ENCODE results near the gene GGT5.
"Not testable (repeated sequence)": the region's sequence is repeated elsewhere in the genome, so short reads cannot be mapped to it uniquely, and the experiment has no call there.

GGT5 gene, protein sequence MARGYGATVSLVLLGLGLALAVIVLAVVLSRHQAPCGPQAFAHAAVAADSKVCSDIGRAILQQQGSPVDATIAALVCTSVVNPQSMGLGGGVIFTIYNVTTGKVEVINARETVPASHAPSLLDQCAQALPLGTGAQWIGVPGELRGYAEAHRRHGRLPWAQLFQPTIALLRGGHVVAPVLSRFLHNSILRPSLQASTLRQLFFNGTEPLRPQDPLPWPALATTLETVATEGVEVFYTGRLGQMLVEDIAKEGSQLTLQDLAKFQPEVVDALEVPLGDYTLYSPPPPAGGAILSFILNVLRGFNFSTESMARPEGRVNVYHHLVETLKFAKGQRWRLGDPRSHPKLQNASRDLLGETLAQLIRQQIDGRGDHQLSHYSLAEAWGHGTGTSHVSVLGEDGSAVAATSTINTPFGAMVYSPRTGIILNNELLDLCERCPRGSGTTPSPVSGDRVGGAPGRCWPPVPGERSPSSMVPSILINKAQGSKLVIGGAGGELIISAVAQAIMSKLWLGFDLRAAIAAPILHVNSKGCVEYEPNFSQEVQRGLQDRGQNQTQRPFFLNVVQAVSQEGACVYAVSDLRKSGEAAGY

DNA sequence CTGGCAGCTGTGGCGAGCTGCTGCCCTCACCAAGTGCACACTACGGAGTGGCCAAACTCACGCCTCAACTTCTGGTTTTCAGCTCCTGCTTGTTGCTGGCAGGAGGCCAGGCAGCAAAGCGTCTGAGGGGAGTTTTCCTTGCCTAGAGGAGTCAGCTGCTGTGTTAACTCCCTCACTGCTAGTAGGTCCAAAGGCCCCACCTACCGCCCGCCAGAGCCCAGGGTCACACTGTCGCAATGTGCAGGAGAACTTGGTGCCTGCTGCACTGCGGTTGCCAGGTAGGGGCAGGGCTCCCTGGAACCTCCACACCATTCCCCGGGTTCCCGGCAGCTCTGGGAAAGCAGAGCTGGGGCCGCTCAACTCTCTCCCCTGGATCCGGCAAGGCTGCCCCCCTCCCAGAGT is at the start of gene GGT5:
Gene GGT5 (minus strand): TSS at position 53 of the 402 bp plus-strand sequence. CDS start 357 bp downstream, outside the sequence.
- DNase-seq (ENCODE audit: low read depth in 2 of 2, low spot score in 1 of 2) = not testable (repeated sequence)

DNA sequence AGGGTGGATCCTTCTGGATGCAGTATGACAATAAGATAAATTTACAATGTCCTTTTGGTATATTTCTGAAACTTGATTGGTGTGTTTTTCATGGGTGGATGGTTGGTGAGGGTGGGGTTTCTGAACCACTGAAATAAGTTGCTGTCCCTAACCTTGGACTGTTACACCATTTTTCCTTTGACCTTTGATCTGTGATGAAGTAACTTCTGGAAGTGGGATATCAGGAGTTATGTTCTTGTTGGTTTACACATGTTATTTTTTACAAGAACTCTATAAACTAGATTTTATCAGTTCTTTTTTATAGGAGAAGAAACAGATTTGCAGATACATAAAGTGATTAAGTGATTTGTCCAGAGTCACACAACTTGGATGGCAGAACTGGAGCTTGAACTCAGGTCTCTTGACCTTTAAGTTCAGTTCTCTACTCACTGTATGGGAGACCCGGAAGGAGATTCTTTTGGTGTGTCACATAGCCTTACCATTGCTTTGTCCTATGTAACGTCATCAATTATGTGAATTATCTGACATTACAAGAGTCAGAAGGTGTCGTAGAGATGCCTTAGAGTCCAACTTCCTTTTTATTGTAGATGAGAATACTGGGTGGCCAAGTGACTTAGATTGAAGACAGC is 47.4 kb upstream of the GGT5 start:
- not testable (repeated sequence) for DNase-seq (ENCODE audit: low read depth in 2 of 2, low spot score in 1 of 2)

DNA sequence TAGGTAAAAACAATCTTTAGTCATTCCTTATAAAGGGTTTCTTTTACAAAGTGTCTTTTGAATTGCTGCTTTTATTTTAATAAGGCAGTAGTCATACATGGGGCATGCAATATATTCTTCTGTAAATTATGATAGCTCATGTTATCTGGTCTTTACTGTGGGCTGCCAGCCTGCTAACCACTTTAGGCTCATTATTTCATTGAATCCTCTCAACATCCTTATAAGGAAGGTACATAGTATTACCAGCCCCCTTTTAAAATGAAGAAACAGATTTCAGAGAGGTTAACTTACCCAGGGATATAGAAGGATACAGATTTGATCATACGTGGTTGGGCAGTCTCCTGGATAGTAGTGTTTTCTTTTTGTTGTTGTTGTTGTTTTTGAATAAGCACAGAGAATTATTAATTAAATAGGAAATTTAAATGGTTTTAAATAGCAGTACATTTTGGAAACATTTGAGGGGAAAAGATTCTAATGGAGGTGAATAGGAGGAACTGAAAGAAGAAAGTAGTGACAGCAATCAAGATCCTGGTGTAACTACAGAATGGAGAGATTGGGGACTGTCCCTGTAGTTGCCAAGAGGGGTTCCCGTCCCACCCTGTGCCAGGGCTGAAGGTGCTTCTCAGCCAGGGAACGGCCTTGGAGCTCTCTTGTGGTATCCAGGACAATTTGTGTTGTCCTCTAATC is 46.8 kb upstream of the GGT5 start:
- DNase-seq (ENCODE audit: low read depth in 2 of 2, low spot score in 1 of 2) = no peak

DNA sequence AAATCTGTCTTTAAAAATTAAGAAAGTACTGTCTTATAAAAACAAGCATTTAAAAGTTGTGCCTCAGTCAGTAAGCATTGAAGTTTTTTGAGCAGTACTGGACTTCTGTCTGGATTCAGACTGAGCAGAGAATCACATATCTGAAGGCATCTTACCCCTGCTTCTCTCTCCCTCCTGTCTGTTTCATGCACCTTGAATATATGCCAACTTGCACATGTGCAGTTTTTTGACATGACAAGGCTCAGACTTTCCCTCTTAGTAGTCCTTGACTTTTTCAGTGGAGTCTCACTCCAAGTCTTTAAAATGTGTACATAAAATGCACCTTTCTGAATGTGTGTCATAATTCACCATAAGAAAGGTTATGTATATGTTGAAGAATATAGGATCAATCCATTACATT is 45.6 kb upstream of the GGT5 start:
- no peak for DNase-seq (ENCODE audit: low read depth in 2 of 2, low spot score in 1 of 2)

DNA sequence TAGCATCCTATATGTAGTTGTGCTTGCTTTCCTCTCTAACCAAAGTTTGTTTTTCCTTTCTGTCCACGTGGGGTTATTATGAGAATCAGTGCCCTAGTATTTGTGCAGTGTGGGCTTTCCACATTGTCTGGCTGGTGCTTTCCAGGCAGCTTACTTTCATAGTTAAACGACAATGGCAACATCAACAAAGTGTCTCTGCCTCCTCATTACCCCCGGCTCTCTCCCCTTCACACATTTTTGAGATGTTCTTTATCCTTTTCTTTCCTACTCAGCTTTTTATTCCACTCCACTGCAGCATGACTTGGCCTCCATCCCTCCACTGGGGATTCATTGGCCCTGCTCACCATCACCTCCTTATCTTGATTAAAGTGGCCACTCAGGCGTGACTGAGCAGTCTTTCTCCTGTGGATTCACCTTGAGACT is 44.9 kb upstream of the GGT5 start:
- no peak for DNase-seq (ENCODE audit: low read depth in 2 of 2, low spot score in 1 of 2)

DNA sequence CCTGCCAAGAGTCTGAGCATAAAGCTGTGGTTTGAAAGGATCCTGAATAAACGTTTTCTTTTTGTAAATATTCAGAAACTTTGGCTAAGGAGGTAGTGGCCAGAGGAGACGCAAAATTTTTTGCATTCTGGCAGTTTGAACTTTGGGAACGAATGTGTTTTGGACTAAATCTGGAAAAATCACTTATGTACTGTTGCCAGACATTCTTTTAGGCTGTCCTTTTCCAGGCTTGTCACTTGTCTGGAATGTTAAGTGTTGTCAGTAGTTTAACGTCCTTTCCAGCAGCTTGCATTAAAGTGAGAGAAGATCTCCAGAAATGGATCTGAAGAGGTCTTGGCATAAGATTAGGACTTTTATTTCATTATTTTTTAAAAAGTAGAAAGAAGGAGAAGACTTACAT is 44.2 kb upstream of the GGT5 start:
- DNase-seq (ENCODE audit: low read depth in 2 of 2, low spot score in 1 of 2) = no peak

DNA sequence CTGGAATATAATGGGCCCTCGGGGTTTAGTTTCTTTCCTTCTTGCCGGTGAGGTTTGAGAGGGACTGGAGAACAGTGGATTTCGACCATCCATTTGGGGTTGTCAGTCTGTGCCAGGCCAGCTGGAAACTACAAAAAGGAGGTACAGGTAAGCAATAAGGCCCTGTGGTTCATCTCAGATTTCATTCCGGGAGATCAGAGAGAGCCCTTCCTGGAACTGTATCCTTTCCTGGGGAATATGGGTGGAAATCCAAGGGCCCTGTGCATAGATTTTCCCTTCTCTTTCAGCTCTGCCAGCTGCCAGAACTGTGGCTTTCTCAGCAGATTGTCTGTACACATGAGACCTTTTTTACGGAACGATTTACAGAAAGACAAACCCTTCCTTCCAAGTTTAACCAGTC is 42.9 kb upstream of the GGT5 start:
- not testable (repeated sequence) for DNase-seq (ENCODE audit: low read depth in 2 of 2, low spot score in 1 of 2)

DNA sequence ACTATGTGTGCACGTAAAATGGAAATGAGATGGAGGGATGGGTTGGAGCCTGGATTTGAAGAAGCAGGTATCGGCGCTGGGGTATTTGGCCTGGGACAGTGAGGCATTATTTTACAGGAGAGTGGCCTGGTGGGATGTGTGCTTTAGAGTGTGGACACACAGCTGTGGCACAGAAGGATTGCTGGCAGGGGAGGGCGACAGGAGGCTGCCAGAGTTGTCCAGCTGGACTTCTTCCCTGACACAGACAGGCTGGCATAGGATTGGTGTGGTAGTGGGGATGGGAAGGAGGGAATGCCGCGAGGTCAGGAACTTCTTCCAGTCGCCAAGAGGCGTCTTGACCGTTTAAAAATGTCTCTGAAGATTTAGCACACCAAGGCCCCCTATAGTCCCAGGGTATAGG is 42.3 kb upstream of the GGT5 start:
- not testable (repeated sequence) for DNase-seq (ENCODE audit: low read depth in 2 of 2, low spot score in 1 of 2)

DNA sequence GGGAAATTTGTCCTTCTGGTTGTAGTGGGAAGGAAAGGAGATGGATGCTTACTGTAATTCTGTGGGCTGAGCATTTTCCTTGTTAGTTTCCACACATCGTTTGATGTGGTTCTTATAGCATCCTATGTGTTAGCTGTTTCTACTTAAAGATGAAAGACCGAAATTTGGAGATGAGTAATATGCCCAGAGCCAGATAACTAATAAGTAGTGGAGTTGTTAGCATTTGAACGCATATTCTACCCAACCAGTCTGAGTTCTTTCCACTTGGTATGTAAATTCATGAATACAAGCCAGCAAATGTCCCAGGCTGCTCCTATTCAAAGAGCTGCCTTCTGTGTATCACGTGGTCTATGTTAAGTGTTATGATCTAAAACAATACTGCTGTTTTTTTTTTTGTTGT is 40.4 kb upstream of the GGT5 start:
- no peak for DNase-seq (ENCODE audit: low read depth in 2 of 2, low spot score in 1 of 2)

DNA sequence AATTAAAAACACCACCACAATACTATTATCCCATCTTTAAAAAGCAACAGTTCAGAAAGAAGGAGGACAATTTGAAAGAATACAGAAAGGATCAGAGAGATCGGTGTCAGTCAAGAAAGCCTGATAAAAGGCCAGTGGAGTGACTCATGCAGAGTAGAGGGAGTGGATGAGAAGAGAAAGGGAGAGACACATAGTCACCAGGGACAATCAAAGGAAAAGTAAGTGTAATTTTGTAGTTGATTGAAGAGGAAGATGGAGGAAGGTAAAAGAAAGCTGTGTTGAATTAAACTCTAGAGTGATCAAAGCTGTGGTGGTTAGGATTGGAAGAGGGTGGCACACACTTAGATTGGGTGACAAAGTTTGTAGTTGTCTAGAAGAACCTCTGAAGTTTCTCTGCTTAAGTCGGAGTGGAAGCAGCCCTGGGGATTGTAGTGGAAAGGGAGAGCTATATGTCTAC is 39.9 kb upstream of the GGT5 start:
- DNase-seq (ENCODE audit: low read depth in 2 of 2, low spot score in 1 of 2) = no peak

DNA sequence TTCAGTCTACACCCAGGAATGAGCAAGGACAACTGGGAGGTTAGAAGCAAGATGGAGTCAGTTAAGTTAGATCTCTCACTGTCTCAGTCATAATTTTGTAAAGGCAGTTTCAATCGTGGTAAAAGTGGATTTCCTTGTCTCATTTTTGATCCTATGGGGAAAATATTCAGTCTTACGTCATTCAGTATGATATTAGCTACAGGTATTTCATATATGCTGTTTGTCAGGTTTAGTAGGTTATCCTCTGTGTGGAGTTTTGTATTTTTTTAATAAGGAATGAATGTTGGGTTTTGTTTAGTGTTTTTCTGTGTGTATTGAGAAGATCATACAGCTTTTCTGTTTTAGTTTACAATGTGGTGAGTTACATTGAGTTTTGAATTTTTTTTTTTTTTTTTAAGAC is 37.5 kb upstream of the GGT5 start:
- no peak for DNase-seq (ENCODE audit: low read depth in 2 of 2, low spot score in 1 of 2)

DNA sequence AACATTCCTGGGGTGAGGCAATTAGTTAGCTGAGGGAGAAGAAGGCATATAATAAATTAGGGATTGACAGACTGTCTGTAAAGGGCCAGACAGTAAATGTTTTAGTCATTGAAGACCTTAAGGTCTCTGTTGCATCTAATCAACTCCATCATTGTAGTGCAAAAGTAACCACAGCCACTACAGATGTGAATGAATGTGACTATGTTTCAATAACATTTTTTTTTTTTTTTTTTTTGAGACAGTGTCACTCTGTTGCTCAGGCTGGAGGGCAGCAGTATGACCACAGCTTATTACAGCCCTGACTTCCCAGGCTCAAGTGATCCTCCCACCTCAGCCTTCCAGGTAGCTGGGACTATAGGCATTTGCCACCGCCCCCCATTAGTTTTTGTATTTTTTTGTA is 35.5 kb upstream of the GGT5 start:
- DNase-seq (ENCODE audit: low read depth in 2 of 2, low spot score in 1 of 2) = not testable (repeated sequence)

DNA sequence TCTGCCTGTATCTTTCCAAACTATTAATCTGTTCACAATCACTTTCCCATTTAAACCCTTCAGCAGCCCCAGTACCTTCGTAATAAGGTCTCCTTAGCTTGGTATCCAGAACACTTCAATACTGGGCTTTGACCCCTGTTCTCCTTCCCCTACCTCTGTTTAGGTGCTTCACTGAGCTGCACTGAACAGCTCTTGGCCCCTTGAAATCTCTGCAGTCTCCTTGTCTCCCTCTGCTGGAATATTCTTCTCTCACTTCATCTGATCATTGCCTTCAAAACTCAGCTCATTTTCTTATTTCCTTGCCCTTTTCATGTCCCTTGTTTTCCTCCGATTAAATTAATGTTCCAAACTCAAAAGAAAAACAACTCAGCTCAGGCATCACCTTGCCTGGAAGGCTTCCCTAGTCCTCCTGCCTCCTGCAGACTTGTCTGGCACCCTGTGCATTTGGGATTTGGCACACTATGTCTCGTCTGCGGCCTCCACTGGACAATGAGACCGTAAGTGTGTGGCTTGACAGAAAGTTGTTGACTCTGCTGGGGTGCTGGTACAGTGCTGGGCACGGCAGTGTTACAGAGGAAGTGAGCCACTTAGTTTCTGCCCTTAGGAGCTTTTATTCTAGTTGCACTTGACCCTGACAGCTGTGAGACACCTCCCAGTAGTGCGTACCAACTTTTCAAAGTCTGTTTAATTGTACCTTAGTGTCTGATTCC is 30.0 kb upstream of the GGT5 start:
- not testable (repeated sequence) for DNase-seq (ENCODE audit: low read depth in 2 of 2, low spot score in 1 of 2)

DNA sequence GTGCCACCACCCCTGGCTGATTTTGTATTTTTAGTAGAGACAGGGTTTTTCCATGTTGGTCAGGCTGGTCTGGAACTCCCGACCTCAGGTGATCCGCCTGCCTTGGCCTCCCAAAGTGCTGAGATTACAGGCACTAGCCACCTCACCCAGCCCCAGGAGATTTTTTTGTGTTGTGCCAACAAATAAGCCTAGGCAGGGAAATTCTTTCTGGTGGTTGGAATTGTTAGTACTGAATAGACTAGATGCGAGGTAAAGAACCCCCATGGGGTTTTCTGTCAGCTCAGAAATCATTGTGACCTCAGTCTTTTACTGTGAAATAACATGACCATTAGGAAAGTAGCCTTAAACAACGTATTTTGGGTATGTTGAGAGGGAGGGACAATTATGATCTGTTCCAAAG is 29.0 kb upstream of the GGT5 start:
- DNase-seq (ENCODE audit: low read depth in 2 of 2, low spot score in 1 of 2) = not testable (repeated sequence)

DNA sequence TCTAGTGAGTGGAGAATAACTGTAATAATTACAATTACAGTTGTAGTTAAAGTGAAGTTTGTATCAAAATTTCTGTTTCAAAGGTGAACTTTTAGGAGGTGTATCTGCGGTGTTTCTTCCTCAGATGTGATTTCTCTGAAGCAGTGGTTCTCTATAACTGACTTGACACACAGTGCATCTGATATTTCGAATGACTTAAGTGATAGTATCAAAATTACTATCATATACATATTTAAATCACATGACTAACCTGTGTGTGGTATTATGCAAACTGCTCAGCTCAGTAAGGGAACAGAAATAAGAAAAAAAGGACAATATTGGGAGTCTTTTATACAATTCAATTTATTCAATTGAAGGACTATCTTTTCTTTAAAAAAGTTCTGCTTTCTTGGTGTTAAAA is 28.1 kb upstream of the GGT5 start:
- DNase-seq (ENCODE audit: low read depth in 2 of 2, low spot score in 1 of 2) = not testable (repeated sequence)

DNA sequence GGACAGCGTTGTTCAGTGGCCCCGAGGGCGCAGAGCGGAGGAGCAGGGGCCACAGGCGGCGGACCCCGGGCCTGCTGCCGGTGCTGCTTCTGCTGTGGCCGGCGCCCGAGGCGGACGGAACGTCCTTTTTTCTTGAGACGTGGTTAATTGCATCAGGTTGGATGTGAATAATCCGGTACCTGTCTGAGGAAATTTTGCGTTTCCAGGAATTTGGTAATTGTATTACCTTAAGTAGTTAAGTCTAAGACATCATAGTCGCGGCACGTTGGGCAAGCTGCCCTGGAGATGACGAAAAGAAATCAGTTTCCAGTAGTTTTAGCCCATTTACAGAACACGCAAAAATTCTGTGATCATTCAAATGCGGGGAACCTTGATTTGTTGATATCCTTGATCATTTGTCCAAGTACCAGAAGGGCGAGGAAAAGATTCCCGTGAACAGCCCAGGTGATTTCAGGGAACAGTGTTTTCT is 26.5 kb upstream of the GGT5 start:
- no peak for DNase-seq (ENCODE audit: low read depth in 2 of 2, low spot score in 1 of 2)

DNA sequence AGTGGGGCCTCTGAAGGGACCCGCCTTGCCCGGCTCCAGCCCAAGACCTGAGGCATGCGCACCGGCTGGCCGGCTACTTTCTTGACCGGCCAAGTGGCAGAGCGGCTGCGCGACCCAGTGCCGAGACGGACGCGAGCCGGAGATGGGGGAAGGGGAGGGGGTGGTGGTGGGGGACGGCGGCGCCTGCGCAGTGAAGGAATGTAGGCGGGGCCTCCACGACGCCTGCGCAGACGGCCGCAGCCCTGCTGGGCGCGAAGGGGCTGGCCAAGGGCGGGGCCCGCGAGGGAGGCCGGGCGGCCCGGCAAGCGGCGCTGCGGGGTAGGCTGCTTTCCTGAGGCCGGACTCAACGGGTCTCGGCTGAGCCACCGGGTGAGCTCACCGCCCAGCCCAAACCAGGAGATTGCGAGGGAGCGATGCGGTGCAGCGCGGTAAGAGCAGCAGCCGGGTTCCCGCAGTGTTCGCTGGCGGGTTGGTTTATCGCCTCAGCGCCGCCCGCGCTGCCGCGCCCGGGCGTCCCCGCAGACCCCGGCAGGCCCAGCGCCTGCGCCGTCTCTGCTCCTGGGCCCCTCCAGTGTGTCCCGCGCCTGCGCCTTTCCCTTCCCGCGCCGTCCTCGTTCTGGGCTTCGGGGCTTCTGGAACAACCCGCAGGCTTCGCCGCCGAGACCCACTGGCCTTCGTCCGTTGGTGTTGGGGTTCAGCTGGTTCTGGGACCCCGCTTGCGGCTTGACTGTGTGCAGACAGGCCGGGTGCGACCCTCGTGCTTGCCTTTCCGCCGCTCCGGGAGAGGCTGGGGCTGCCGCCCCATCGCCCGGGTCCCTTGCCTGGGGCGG is 25.9 kb upstream of the GGT5 start, which contains the start of gene SPECC1L:
Gene SPECC1L (plus strand): TSS at position 276 of the 830 bp plus-strand sequence. CDS start 31,401 bp downstream, outside the sequence.
- DNase-seq (ENCODE audit: low read depth in 2 of 2, low spot score in 1 of 2) = peak; percentile 69 to 79

DNA sequence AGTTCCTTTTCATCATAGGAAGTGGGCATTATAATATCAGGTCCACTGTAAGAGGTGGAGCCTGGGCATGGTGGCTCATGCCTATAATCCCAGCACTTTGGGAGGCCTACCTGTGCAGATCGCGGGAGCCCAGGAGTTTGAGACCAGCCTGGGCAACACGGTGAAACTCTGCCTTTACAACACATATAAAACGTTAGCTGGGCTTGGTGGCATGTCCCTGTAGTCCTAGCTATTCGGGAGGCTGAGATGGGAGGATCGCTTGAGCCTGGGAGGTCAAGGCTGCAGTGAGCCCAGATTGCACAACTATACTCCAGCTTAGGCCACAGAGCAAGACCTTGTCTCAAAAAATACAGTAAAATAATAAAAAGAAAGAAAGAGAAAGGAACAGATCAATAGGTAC is 21.6 kb upstream of the GGT5 start:
- not testable (repeated sequence) for DNase-seq (ENCODE audit: low read depth in 2 of 2, low spot score in 1 of 2)

DNA sequence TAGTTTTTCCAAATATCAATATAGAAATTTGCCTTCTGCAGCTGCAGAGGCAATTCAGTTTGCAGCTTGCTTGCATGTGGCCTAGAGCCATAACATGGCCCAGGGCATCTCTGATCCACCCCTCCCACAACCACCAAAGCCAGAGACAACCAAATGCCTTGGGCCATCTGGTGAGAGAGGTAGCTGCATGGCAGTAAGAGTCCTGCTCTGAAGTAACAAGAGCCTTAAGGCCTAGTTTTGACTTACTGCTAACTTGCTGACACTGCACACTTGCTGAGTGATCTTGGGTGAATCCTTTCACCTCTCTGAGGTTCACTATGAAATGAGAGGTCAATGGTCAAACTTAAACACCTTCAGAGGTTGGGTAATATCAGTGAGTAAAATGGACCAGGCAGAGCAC is 20.9 kb upstream of the GGT5 start:
- no peak for DNase-seq (ENCODE audit: low read depth in 2 of 2, low spot score in 1 of 2)

Data from stimulated activated CD8-positive, alpha-beta memory T cell treated with anti-CD3 and anti-CD28 coated beads, Interleukin-4, amount 100 ng/mL, for 4 hours (primary cell).